Calu3 (cell line): ENCODE results near the gene ARMS2. TPM values are rescaled to one million over a fixed set of nuclear protein-coding genes. Genes with fewer than 3 reads are reported as not detected.

Experiments
- BruUV-seq: library from RNA; stranded (reverse); fragments of 400-500 nt; replicated peaks from 2 replicates; lab custom pipeline; 2021; lab: Mats Ljungman, UMichigan
- CTCF ChIA-PET: fragments of 300-600 bp; sonication (Branson Sonifier 250); formaldehyde crosslinking; loops from one replicate; lab custom pipeline; 2022; ENCODE audit warnings: antibody characterized with exemption; lab: Charles Lee
- DNase-seq: peaks from one replicate; pipeline ENCODE4 v3.0.0; 2022
- H3K27ac Mint-ChIP-seq: one replicate; pipeline ENCODE4 v1.8.0; 2022; ENCODE audit warnings: mixed read lengths; ENCODE audit not compliant: unreplicated experiment
- H3K27me3 Mint-ChIP-seq: one replicate; pipeline ENCODE4 v1.8.0; 2022; ENCODE audit warnings: mixed read lengths; ENCODE audit not compliant: unreplicated experiment
- H3K36me3 Mint-ChIP-seq: one replicate; pipeline ENCODE4 v1.8.0; 2022; ENCODE audit warnings: mild to moderate bottlenecking, moderate library complexity, mixed read lengths; ENCODE audit not compliant: insufficient read depth, unreplicated experiment
- H3K4me1 Mint-ChIP-seq: one replicate; pipeline ENCODE4 v1.8.0; 2022; ENCODE audit warnings: mild to moderate bottlenecking, low read depth, mixed read lengths; ENCODE audit not compliant: unreplicated experiment
- H3K4me3 Mint-ChIP-seq: one replicate; pipeline ENCODE4 v1.8.0; 2022; ENCODE audit warnings: mild to moderate bottlenecking, low read depth, moderate library complexity, mixed read lengths; ENCODE audit not compliant: unreplicated experiment
- H3K9me3 Mint-ChIP-seq: one replicate; pipeline ENCODE4 v1.8.0; 2022; ENCODE audit warnings: low read depth, mixed read lengths; ENCODE audit not compliant: unreplicated experiment
- intact Hi-C: fragments of 100-400 bp; cut with micrococcal nuclease; formaldehyde crosslinking; loops from one replicate; pipeline ENCODE4 v1.10.0; 2022; ENCODE audit not compliant: unreplicated experiment
- total RNA-seq: library from RNA; stranded (reverse); gene quantifications from 2 replicates; pipeline ENCODE4 v1.2.3, GENCODE V29; 2022
- TF ChIP-seq, protein P1 (sequence below): fragments of 200-600 bp; IDR thresholded peaks from one replicate; pipeline ENCODE4 v1.8.0; 2022; ENCODE audit warnings: antibody characterized with exemption; ENCODE audit not compliant: unreplicated experiment

The ARMS2 gene
- total RNA-seq, 1 experiment from 2014 or later = not detected

DNA sequence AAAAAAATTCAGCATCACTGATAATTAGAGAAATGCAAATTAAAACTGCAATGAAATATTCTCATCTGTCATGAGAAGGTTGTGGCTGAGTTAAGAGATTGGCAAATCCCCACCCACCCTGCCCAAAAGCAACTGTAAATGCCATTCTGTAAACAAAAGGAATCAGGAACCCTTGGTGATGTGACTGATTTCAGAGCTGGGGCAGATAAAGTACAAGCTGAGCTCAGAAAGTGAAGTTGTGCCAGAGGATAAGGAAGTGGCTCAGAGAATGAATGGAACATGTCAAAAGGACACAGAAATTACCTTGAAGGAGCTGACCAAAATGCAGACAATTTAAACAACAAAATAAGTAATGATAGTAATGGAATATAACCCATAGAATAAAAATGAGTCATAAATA lies 32.7 kb upstream of the ARMS2 start:
- no TSS peak for BruUV-seq
- H3K27me3 Mint-ChIP-seq = no peaks in the 10 kb centered on the region
- no peak overlapping the region for H3K27ac Mint-ChIP-seq
- no peaks in the 10 kb centered on the region for H3K9me3 Mint-ChIP-seq
- CTCF ChIA-PET = no interaction called here
- H3K36me3 Mint-ChIP-seq = peaks cover under 1% of the 10 kb centered on the region
- intact Hi-C loops = no loop called here
- H3K4me3 Mint-ChIP-seq = no peak overlapping the region
- no peaks in the 10 kb centered on the region for H3K4me1 Mint-ChIP-seq
- TF ChIP-seq, protein P1, sequence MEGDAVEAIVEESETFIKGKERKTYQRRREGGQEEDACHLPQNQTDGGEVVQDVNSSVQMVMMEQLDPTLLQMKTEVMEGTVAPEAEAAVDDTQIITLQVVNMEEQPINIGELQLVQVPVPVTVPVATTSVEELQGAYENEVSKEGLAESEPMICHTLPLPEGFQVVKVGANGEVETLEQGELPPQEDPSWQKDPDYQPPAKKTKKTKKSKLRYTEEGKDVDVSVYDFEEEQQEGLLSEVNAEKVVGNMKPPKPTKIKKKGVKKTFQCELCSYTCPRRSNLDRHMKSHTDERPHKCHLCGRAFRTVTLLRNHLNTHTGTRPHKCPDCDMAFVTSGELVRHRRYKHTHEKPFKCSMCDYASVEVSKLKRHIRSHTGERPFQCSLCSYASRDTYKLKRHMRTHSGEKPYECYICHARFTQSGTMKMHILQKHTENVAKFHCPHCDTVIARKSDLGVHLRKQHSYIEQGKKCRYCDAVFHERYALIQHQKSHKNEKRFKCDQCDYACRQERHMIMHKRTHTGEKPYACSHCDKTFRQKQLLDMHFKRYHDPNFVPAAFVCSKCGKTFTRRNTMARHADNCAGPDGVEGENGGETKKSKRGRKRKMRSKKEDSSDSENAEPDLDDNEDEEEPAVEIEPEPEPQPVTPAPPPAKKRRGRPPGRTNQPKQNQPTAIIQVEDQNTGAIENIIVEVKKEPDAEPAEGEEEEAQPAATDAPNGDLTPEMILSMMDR = no peak
- DNase-seq = no peak

DNA sequence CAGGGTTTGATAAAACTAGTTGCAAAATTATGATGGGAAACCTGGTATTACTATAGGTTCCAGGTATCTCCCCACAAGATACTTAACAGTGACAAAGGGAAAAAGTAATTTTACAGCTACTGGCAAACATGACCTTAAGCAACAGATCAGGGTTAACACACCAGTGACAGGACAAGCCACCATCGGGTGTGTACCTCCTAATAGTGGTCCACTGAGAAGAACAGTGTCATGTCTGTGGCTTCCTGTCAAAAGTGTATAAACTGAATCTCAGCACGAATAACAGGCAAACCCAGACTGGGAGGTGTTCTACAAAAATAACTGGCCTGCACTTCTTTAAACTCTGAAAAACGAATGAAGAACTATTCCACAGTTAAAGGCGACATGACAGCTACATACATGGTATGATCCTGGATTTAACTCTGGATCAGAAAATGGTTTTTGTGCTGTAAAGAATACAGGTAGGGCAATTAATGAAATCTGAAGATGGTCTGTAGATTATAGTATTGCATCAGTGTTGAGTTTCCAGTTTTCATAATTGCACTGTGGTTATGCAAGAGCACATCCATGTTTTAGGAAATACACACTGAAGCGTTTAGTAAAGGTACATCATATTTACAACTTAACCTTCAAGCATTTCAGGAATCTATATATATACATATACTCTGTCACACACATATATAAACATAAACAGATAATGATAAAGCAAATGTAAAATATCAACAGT lies 32.0 kb upstream of the ARMS2 start:
- no peak overlapping the region for H3K4me3 Mint-ChIP-seq
- no peak for DNase-seq
- no peaks in the 10 kb centered on the region for H3K27me3 Mint-ChIP-seq
- peaks cover 5% of the 10 kb centered on the region for H3K36me3 Mint-ChIP-seq
- TF ChIP-seq, protein P1 = no peak
- CTCF ChIA-PET = no interaction called here
- intact Hi-C loops = no loop called here
- no peaks in the 10 kb centered on the region for H3K4me1 Mint-ChIP-seq
- no peaks in the 10 kb centered on the region for H3K9me3 Mint-ChIP-seq
- BruUV-seq = no TSS peak
- no peak overlapping the region for H3K27ac Mint-ChIP-seq

DNA sequence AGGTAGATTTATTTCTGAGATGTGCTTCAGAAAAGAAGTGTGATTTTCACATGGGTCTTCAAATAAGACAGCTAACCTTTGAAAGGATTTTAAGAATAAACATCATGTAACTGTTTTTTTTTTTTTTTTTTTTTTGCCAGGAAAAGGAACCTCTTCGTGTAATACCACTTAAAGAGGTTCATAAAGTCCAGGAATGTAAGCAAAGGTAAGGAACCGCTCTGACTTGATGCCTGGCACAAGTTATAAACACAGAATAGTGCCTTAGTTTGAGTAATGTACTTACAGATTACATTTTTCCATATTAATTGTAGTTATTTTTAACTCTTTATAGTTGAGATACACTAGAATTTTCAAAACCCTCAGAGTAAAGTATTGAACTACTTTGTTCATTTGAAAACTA lies 30.4 kb upstream of the ARMS2 start:
- TF ChIP-seq, protein P1 = no peak

DNA sequence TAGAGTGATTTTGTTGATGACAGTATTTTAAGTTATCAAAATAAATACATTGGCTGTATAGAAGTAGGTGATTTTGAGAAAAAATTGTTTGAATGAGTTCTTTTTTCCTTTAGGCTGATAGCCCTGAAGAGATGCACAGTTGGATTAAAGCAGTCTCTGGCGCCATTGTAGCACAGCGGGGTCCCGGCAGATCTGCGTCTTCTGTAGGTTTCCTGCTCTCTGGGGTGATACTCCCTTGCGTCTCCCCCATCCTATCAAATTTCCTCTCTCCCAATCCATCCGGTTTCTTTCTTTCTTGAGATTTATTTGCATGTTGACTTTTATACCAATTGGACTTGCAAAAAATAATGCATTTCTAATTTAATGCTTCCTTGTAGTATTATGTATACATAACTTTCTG lies 27.6 kb upstream of the ARMS2 start:
- CTCF ChIA-PET = no interaction called here

More for the DNA sequence above, 30.4 kb upstream of the ARMS2 start:
- Mint-ChIP-seq H3K9me3 (no peaks in the 10 kb centered on the region), H3K27me3 (no peaks in the 10 kb centered on the region), H3K27ac (no peak overlapping the region), H3K4me1 (no peaks in the 10 kb centered on the region), H3K4me3 (no peak overlapping the region), H3K36me3 (peaks cover 5% of the 10 kb centered on the region)
- no TSS peak for BruUV-seq
- CTCF ChIA-PET = no interaction called here
- DNase-seq = no peak
- intact Hi-C loops = no loop called here

More for the DNA sequence above, 27.6 kb upstream of the ARMS2 start:
- Mint-ChIP-seq H3K4me3 (no peak overlapping the region), H3K27ac (no peak overlapping the region), H3K9me3 (no peaks in the 10 kb centered on the region), H3K4me1 (no peaks in the 10 kb centered on the region), H3K36me3 (peaks cover 5% of the 10 kb centered on the region), H3K27me3 (no peaks in the 10 kb centered on the region)
- TF ChIP-seq, protein P1 = no peak
- no peak for DNase-seq
- no TSS peak for BruUV-seq
- intact Hi-C loops = no loop called here
